HG03354 (cell line): Measurements from ENCODE around the gene EIF4A3.

Source experiments
- ATAC-seq: cut with Tn5 transposase; IDR thresholded peaks from one replicate; pipeline ENCODE4 v1.9.1; 2021; ENCODE audit warnings: mild to moderate bottlenecking; ENCODE audit not compliant: unreplicated experiment, poor library complexity, severe bottlenecking

Gene EIF4A3

GRCh38 chr17:80147035-80147822 is at the start of gene EIF4A3:
EIF4A3 (minus strand) TSS chr17:80147128; CDS start chr17:80146961, 167 bp downstream.
- ATAC-seq: peak; percentile 87

GRCh38 chr17:80196652-80197051 is 49.7 kb upstream of the EIF4A3 start:
- ATAC-seq: no peak

- no peak for ATAC-seq
These were observed 49.0 kb upstream of the EIF4A3 start for GRCh38 chr17:80195671-80196529.

- no peak for ATAC-seq
These were observed 48.2 kb upstream of the EIF4A3 start for GRCh38 chr17:80195141-80195540.

- ATAC-seq: no peak
These were observed 45.1 kb upstream of the EIF4A3 start for GRCh38 chr17:80191865-80192661.

- no peak for ATAC-seq
These were observed 44.3 kb upstream of the EIF4A3 start for GRCh38 chr17:80191192-80191591.

- no peak for ATAC-seq
These were observed 43.8 kb upstream of the EIF4A3 start for GRCh38 chr17:80190716-80191115.

GRCh38 chr17:80189611-80190010 is 42.7 kb upstream of the EIF4A3 start:
- ATAC-seq: no peak

GRCh38 chr17:80187515-80187941 is 40.6 kb upstream of the EIF4A3 start:
- ATAC-seq: no peak

GRCh38 chr17:80187090-80187489 is 40.2 kb upstream of the EIF4A3 start:
- ATAC-seq: no peak

GRCh38 chr17:80185968-80186367 is 39.0 kb upstream of the EIF4A3 start:
- no peak for ATAC-seq

GRCh38 chr17:80184423-80184714 is 37.4 kb upstream of the EIF4A3 start:
- ATAC-seq: no peak

- no peak for ATAC-seq
These were observed 36.9 kb upstream of the EIF4A3 start for GRCh38 chr17:80183581-80184422.

GRCh38 chr17:80182845-80183223 is 35.9 kb upstream of the EIF4A3 start:
- ATAC-seq: no peak

- ATAC-seq: no peak
These were observed 35.4 kb upstream of the EIF4A3 start for GRCh38 chr17:80182118-80182844.

- ATAC-seq: no peak
These were observed 34.5 kb upstream of the EIF4A3 start for GRCh38 chr17:80181431-80181830.

- ATAC-seq: no peak
These were observed 33.3 kb upstream of the EIF4A3 start for GRCh38 chr17:80180192-80180591.

GRCh38 chr17:80177986-80178595 is 31.2 kb upstream of the EIF4A3 start:
- ATAC-seq: no peak
